HepG2 (cell line): ENCODE results near the gene CERT1. TPM values are rescaled to one million over a fixed set of nuclear protein-coding genes. Genes with fewer than 3 reads are reported as not detected.

ENCODE experiments used
- CTCF ChIP-seq: sonication (generic); formaldehyde crosslinking; IDR thresholded peaks from 2 replicates; pipeline ENCODE4 v1.5.0; 2020; ENCODE audit warnings: mild to moderate bottlenecking, missing genetic modification reagents, moderate library complexity
- HDAC2 ChIP-seq: sonication (generic); formaldehyde crosslinking; IDR thresholded peaks from 2 replicates; pipeline ENCODE4 v1.4.0; 2020; ENCODE audit warnings: missing genetic modification reagents
- HINFP ChIP-seq: sonication (generic); formaldehyde crosslinking; IDR thresholded peaks from 2 replicates; pipeline ENCODE4 v1.4.0; 2020; ENCODE audit warnings: low read depth, mild to moderate bottlenecking, missing genetic modification reagents
- HOXA3 ChIP-seq: sonication (generic); formaldehyde crosslinking; IDR thresholded peaks from 2 replicates; pipeline ENCODE4 v1.5.0; 2020; ENCODE audit warnings: missing genetic modification reagents
- NR2F1 ChIP-seq, 2 experiments: fragments of 450-650 bp in 1 of 2; formaldehyde crosslinking in 1 of 2; IDR thresholded peaks; 2 replicates each; pipeline versions ENCODE4 v1.5.0 to v1.6.1; 2016 to 2020; ENCODE audit warnings: mild to moderate bottlenecking in 1 of 2, missing compliant biosample characterization in 1 of 2, missing genetic modification reagents in 1 of 2, moderate library complexity in 1 of 2
- PHF8 ChIP-seq: sonication (generic); formaldehyde crosslinking; IDR thresholded peaks from 2 replicates; pipeline ENCODE4 v1.5.0; 2020; ENCODE audit warnings: missing genetic modification reagents
- RAD21 ChIP-seq: fragments of 450-650 bp; formaldehyde crosslinking; IDR thresholded peaks from 2 replicates; pipeline ENCODE4 v1.5.0; 2020; ENCODE audit warnings: mild to moderate bottlenecking
- RARG ChIP-seq: sonication (generic); formaldehyde crosslinking; IDR thresholded peaks from 2 replicates; pipeline ENCODE4 v1.4.0; 2020; ENCODE audit warnings: low read depth, mild to moderate bottlenecking, missing genetic modification reagents
- RBFOX2 ChIP-seq: fragments of 200-400 bp; formaldehyde crosslinking; IDR thresholded peaks from 2 replicates; pipeline ENCODE4 v1.6.1; 2017; ENCODE audit warnings: low read depth, mild to moderate bottlenecking, low read length
- SAFB2 ChIP-seq: sonication (generic); formaldehyde crosslinking; IDR thresholded peaks from 2 replicates; pipeline ENCODE4 v1.5.1; 2020; ENCODE audit warnings: missing genetic modification reagents, low read depth, mild to moderate bottlenecking, borderline replicate concordance
- SNAPC5 ChIP-seq: sonication (generic); formaldehyde crosslinking; IDR thresholded peaks from 2 replicates; pipeline ENCODE4 v1.8.1; 2023; ENCODE audit warnings: mild to moderate bottlenecking, missing genetic modification reagents, borderline replicate concordance
- SOX13 ChIP-seq, 3 experiments: fragments of 450-650 bp in 1 of 3; sonication (generic) in 1 of 3; formaldehyde crosslinking in 1 of 3; IDR thresholded peaks in 2 of 3; conservative IDR thresholded peaks in 1 of 3; 2 replicates each; pipeline versions ENCODE4 v1.5.0 to v1.6.1; 2016 to 2020; ENCODE audit warnings: antibody characterized with exemption in 1 of 3, mild to moderate bottlenecking in 1 of 3, missing compliant biosample characterization in 1 of 3, missing genetic modification reagents in 1 of 3, moderate library complexity in 1 of 3
- THYN1 ChIP-seq: sonication (generic); formaldehyde crosslinking; IDR thresholded peaks from 2 replicates; pipeline ENCODE4 v1.8.1; 2023; ENCODE audit warnings: low read depth, mild to moderate bottlenecking, moderate library complexity, missing genetic modification reagents, borderline replicate concordance
- ZEB1 ChIP-seq: IDR thresholded peaks from 2 replicates; pipeline ENCODE4 v1.6.1; 2012; ENCODE audit warnings: mild to moderate bottlenecking, low read depth, inconsistent platforms; ENCODE audit not compliant: insufficient replicate concordance
- ZKSCAN1 ChIP-seq: fragments of 150-350 bp; IDR thresholded peaks from 2 replicates; pipeline ENCODE4 v1.6.1; 2014; ENCODE audit warnings: low read length
- ZMAT3 ChIP-seq: sonication (generic); formaldehyde crosslinking; conservative IDR thresholded peaks from 2 replicates; pipeline ENCODE4 v1.7.0; 2021; ENCODE audit warnings: missing genetic modification reagents
- ZNF354B ChIP-seq: sonication (generic); formaldehyde crosslinking; IDR thresholded peaks from 2 replicates; pipeline ENCODE4 v1.8.0; 2022; ENCODE audit warnings: mild to moderate bottlenecking, missing genetic modification reagents
- ZNF430 ChIP-seq: sonication (generic); formaldehyde crosslinking; IDR thresholded peaks from 2 replicates; pipeline ENCODE4 v1.9.0; 2021; ENCODE audit warnings: mild to moderate bottlenecking, missing genetic modification reagents
- polyA plus RNA-seq, 8 experiments: library from polyadenylated mRNA; depleted of rRNA in 3 of 8; stranded (reverse) in 7 of 8; unstranded in 1 of 8; fragments of >200 nt; fragmentation: Illumina TruSeq in 4 of 8; extraction: Trizol in 4 of 8; gene quantifications; 2 replicates each; pipeline versions ENCODE4 v1.2.1 to v1.2.3, GENCODE V29; 2011 to 2016; ENCODE audit warnings: low read depth in 4 of 8, missing spikeins in 1 of 8, mixed read lengths in 1 of 8; ENCODE audit not compliant: insufficient read depth in 1 of 8
- total RNA-seq, 5 experiments: library from RNA; depleted of rRNA; stranded (reverse); fragments of >200 nt; fragmentation: Illumina TruSeq; extraction: Trizol; gene quantifications; 2 replicates each; pipeline ENCODE4 v1.2.3, GENCODE V29; 2016; ENCODE audit warnings: low read depth in 1 of 5
- TF ChIP-seq, protein P1 (sequence below): sonication (generic); formaldehyde crosslinking; IDR thresholded peaks from 2 replicates; pipeline ENCODE4 v1.4.0; 2020; ENCODE audit warnings: missing genetic modification reagents, borderline replicate concordance
- TF ChIP-seq, protein P2 (sequence below): sonication (generic); formaldehyde crosslinking; IDR thresholded peaks from 2 replicates; pipeline ENCODE4 v1.5.0; 2020; ENCODE audit warnings: mild to moderate bottlenecking, missing genetic modification reagents

Gene CERT1
- total and polyA plus RNA-seq, 2 of the 13 experiments (the other 11 are each of a cell fraction or from before 2014, with no cell fraction given) = 8.2 to 12.7 TPM

GRCh38 chr5:75337366-75338021 lies 173.9 kb downstream of the CERT1 start (continued):
- TF ChIP-seq RARG (CRISPR knock-in tag) (no peak), RBFOX2 (peak; percentile 82), SAFB2 (CRISPR knock-in tag) (no peak), RAD21 (CRISPR knock-in tag) (no peak; the same call in 1 of the 2 replicates), NR2F1 (CRISPR knock-in tag; IDR thresholded peaks at IDR 0.05) (no peak), THYN1 (CRISPR knock-in tag) (no peak), HDAC2 (CRISPR knock-in tag) (no peak), PHF8 (CRISPR knock-in tag) (peak; percentile 21), SOX13 (IDR thresholded peaks at IDR 0.05) (no peak), SOX13 (CRISPR knock-in tag; conservative IDR thresholded peaks at IDR 0.05 in 1 of 2, IDR thresholded peaks at IDR 0.05 in 1 of 2) (no peak), ZNF354B (CRISPR knock-in tag) (no peak), ZMAT3 (CRISPR knock-in tag) (0 out of 2 replicates have a peak, but pooled peaks have one; percentile 5), ZKSCAN1 (no peak), CTCF (CRISPR knock-in tag) (no peak), ZNF430 (CRISPR knock-in tag) (no peak), SNAPC5 (CRISPR knock-in tag) (no peak), ZEB1 (no peak), HINFP (CRISPR knock-in tag) (0 out of 2 replicates have a peak, but pooled peaks have one; percentile 9), HOXA3 (no peak)
- TF ChIP-seq, protein P1, sequence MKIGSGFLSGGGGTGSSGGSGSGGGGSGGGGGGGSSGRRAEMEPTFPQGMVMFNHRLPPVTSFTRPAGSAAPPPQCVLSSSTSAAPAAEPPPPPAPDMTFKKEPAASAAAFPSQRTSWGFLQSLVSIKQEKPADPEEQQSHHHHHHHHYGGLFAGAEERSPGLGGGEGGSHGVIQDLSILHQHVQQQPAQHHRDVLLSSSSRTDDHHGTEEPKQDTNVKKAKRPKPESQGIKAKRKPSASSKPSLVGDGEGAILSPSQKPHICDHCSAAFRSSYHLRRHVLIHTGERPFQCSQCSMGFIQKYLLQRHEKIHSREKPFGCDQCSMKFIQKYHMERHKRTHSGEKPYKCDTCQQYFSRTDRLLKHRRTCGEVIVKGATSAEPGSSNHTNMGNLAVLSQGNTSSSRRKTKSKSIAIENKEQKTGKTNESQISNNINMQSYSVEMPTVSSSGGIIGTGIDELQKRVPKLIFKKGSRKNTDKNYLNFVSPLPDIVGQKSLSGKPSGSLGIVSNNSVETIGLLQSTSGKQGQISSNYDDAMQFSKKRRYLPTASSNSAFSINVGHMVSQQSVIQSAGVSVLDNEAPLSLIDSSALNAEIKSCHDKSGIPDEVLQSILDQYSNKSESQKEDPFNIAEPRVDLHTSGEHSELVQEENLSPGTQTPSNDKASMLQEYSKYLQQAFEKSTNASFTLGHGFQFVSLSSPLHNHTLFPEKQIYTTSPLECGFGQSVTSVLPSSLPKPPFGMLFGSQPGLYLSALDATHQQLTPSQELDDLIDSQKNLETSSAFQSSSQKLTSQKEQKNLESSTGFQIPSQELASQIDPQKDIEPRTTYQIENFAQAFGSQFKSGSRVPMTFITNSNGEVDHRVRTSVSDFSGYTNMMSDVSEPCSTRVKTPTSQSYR (CRISPR knock-in tag) = no peak
- TF ChIP-seq, protein P2, sequence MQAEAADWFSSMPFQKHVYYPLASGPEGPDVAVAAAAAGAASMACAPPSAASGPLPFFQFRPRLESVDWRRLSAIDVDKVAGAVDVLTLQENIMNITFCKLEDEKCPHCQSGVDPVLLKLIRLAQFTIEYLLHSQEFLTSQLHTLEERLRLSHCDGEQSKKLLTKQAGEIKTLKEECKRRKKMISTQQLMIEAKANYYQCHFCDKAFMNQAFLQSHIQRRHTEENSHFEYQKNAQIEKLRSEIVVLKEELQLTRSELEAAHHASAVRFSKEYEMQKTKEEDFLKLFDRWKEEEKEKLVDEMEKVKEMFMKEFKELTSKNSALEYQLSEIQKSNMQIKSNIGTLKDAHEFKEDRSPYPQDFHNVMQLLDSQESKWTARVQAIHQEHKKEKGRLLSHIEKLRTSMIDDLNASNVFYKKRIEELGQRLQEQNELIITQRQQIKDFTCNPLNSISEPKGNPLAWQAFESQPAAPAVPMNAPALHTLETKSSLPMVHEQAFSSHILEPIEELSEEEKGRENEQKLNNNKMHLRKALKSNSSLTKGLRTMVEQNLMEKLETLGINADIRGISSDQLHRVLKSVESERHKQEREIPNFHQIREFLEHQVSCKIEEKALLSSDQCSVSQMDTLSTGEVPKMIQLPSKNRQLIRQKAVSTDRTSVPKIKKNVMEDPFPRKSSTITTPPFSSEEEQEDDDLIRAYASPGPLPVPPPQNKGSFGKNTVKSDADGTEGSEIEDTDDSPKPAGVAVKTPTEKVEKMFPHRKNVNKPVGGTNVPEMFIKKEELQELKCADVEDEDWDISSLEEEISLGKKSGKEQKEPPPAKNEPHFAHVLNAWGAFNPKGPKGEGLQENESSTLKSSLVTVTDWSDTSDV = peak; percentile 40; the same call in 1 of the 2 replicates
